CD1c-positive myeloid dendritic cell (primary cell): ENCODE results near the gene LHFPL6.

Experiments used
- DNase-seq: peaks from one replicate; pipeline ENCODE4 v3.0.0-alpha.2; 2016; ENCODE audit errors: extremely low spot score

LHFPL6 gene

DNA sequence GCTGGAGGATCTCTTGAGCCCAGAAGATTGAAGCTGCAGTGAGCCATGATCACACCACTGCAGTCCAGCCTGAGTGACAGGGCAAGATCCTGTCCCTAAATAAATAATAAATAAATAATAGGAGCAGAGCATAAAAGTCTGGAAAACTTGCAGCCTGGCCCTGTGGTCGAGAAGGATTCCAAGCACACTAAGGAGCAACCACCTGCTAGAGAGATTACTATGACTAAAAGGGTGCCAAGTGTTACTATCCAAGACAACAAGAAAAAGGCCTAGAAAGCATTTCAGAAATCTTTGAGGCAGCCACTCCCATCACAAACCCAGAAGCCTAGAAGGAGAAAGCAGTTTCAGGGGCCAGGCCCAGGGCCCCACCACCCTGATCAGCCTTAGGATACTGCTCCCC is 46.1 kb downstream of the LHFPL6 start:
- DNase-seq: no peak

DNA sequence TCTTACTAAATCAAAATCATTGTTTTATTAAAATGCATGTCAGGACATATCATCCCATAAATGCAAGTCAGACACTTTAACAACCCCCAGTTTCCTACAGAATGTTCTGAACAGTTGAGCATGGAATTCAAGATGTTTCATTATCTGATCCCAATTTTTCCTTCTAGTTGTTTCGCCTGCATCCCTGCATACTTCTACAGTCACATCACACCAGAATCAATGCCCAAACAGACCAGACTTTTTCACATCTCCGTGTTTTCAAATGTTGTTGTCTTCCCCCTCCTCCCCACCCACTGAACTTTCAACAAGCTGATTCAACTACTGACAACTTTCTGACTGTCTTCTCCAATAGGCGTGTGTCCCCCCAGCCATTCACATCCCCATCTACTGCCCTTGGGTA is 48.6 kb downstream of the LHFPL6 start:
- no peak for DNase-seq

DNA sequence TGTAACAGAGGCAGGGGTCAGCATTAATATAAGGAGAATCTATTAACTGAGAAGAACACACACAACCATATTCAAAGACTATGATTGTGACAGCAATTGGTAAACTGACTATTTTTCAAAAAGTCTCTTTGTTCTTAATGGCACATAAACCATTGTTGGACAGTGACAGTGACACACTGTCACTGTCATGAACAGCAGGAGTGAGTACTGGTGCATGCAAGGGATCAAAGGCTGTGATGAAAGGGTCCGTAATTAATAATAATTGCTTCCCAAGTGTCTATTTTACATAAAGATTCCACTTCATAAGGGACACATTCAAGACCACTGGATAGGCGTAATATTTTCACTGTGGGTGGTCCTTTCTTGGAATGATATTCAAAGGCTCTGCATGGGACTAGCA is 50.7 kb downstream of the LHFPL6 start:
- no peak for DNase-seq

DNA sequence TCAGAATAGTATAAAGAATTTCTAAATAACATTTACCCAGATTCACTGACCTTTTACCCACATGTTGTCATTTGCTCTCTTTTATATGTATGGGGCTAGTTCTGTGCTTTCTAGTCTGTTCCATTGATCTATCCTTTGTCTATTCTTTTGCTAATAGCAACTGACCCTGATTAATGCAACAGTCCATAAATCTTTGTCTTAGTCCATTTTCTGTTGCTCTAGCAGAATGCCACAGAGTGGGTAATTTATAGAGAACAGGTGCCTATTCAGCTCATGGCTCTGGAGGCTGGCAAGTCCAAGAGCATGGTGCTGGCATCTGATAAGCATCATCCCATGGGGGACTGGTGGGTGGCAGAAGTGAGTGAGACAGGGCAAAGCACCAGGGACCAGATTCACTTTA is 52.1 kb downstream of the LHFPL6 start:
- no peak for DNase-seq

DNA sequence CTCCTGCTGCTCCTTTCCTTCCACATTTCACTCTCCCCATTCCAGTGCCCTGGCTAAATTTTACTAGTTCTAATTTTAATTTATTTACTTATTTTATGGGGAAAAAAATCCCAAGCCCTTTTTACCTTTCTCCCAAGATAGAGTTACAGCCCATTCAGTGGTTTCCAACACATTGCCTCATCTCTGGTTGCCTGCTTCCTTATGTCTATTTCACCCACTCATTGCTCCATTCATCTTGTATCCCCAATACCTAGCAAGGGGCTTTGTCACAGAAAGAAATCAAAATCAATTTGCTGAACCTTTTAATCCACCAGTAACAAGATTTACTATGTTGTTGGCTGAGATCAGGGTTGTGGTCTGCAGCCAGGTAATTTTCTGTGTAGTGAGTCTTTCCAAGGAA is 55.9 kb downstream of the LHFPL6 start:
- no peak for DNase-seq

DNA sequence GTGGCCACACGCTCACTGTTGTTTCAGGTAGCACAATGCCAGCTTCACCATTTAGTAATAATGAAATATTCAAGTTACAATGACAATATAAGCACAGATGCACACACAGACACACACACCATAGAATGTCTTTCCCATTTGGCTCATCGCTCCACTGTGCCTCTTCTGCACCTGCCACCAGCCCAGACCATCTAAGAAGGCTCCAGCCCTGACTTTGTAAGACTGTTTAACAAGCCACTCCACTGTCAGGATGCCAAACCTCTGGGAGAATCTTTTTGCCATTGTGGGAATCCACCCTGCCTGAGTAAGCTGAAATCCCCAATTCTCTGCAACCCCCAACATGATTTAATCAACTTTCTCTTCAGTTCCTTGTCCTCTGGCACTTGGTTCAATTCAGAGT is 60.6 kb downstream of the LHFPL6 start:
- no peak for DNase-seq

DNA sequence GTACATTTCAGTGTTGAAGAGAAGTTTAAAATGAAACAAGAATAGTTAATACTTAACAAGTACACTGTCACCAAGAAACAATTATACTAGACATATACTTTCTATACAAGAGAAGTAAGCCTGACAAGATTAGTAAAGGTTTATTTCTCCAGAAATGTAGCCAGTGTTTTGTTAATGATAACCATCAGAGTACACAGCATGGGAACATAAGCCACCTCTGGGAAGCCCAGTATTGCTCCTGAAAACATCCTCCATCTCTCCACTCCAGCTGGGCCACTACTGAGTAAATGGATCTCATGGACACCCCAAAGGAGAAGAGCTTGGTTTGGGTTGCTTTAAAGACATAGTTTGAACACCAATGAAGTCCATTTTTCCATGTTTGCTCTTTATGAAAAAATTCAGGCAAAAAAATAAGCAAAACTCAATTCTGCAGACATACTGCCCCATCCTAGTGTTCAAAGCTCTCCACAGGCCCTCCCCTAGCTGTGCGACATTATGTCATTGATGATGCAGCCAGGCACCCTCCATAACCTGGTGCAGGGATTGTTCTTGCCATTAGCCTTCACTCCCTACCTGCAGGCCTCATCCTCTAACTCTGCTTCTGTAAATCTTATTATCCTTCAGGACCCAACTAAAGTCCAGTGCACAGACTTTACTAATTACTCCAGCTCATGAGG is 61.9 kb downstream of the LHFPL6 start:
- no peak for DNase-seq

DNA sequence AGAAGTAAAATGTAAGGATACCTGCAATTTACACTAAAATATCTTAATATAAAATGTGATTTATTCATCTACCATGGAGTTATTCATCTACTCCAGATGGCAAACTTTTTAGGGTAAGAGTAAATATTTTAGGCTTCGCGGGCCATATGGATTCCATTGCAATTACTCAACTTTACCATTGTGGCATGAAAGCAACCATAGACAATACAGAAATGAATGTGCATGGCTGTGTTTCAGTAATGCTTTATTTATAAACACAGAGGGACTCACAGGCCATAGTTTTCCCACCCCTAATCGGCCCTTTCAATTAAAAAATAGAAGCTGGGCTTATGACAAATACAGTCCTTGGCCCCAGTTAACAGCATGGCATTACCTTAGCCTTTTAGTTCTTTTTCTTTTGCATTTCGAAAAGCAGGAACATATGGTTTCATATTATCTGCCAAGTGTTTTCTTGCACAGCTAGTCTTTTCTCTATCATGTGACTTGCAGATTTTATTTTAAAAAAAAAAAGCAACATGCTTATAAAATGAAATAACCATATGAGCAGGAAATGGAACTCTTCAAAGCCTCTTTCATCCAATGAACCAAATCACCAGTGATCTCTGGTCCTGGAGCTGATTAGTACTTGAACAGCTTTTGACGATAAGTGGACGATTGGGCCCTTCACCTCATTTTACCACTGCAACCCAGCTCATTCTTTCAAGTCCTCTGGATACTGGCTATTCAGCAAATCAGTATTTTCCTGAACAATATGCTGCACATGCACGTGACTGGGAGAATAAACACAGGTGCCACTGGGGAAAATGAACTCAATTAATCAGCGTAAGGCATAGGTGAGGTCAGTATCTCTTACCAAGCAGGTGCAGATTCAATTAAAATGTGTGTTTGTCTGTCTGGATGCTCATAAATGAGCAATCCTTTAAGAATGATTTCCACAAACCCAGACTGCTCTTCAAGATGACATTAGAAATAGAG is 63.9 kb downstream of the LHFPL6 start:
- no peak for DNase-seq

DNA sequence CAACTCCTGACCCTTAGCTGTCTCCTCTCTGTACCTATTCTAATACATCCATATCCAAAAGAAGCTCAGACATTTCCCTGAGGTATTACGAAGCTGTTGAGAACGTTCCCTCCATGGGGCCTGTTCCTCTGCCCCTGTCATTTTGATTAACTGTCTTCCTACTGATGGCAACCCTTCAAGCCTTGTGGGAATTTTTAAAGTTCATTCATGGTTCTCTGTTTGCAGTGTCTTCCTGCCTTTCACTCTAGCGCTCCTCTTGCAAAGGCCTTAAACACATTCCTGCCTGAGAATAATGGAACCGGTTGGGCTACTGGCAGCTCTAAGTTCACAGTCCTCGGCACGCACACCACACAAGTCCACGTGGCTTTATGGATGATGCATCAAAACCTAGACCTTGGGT is 66.1 kb downstream of the LHFPL6 start:
- no peak for DNase-seq

DNA sequence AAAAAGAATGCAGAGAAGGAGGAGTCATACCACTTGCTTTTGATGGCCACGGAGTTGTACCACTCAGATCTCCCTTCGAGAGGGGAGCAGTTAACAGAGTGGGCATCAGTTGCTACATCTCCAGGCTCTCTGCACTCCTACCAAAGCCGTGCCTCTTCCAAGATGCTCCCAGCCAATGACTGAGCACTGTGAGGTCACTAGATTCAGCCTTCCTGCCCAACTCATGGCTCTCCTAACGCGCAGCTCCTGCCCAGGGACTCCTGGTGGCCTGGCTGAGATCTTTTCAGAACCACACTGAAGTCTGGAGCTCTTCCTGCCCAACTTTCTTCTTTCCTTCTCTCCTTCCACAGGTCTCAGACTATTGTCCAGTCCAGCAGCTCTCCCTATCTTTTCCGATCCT is 66.7 kb downstream of the LHFPL6 start:
- DNase-seq: no peak

DNA sequence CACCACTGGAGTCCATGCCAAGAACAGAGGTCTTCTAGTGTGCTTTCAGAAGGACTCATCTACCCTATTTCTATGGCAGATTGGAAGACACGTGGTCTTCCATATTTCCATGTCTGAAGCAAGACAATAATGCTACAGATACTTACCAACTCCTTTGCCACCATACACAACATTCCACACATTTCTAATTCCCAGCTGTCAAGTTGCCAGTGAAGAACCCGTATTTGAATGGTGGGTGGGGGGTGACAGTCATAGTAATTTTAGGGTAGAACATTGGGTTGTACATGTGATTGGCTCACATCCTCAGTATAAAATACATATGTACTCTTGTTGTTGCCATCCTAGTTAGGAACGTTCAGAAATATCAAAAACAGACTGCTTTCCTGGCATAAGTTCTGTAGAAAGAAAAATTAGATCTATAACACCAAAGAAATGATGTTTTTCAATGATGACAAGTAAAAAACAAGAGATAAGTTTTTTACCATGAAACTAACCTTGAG is 69.3 kb downstream of the LHFPL6 start:
- no peak for DNase-seq

DNA sequence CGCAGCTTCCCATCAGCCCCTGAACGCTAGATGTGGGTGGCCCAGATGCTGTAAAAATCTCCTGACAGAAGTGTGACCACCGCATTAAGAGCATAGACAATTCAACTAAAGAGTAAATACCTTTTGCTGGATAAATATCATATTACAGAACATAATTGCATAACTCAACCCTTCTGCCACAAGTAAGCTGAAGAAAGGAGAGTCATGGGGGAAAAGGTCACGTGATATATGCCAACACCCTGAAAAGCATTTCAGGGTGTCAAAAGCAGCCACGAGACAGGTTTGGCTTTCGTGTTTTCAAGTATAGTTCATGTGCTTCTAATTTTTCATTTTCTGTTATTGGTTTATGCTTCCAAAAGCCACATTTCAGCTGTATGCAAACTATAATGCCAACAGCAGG is 71.3 kb downstream of the LHFPL6 start:
- DNase-seq: no peak

DNA sequence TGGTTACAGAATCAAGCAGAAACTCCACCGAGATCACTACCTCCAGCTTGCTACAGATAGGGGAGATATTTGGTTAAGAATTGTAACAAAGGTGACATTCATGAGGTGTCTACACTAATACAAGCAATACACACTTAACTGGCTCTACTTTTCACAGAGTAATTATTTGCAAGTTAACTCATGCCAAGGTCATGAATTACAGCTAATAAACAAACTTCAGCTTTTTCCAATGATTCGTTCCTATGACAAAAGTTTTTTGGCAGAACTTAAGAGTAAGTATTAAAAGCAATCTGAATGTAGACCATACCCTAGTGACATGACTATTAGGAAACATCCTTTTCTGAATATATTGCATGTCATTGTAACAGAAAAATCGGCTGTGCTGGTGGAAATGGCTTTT is 72.1 kb downstream of the LHFPL6 start:
- no peak for DNase-seq

DNA sequence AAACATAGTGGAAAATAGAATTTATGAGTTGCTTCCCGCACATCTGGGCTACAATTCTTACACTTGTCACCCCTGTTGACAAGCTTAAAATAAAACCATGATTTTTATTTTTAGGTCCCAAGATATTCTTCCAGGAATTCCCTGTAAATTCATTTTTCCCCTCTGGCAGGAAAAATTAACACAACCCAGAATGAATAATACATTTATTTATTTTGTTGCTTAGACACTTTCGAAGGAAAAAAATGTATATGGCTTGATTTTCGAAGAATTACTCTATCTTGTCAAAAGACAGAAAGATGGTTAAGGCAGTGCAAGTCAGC is 74.4 kb downstream of the LHFPL6 start:
- DNase-seq: no peak

DNA sequence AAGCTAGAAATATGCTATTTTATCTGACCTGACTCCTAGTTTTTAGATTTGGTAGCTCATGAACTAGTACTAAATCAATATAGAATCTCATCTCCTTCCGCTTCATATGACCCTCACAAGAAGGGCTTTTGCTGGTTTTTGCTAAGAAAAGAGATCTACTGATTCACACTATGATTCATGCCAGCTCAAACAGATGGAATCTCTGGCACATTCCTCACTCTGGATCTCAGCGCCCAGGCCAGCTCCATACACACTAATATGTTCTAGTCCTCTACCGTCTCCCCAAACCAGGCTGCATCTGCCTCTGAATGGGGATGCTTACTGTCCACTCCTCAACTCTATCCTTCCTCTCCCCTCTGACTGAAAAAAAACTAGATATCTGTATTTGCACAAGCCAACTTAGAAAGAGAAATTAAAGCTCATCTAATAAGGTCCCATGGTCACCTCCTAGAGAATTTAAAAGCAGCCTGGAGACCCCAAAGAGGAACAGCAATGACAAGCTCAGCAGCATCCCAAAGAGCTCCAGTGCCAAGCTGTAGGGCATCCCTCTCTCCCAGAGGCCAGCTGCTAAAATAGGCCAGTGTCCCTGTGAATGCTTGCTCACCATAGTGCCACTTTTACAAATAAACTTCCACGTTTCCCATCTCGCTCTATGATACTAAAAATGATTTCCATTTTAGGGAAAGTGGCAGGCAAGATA is 74.9 kb downstream of the LHFPL6 start:
- DNase-seq: no peak

DNA sequence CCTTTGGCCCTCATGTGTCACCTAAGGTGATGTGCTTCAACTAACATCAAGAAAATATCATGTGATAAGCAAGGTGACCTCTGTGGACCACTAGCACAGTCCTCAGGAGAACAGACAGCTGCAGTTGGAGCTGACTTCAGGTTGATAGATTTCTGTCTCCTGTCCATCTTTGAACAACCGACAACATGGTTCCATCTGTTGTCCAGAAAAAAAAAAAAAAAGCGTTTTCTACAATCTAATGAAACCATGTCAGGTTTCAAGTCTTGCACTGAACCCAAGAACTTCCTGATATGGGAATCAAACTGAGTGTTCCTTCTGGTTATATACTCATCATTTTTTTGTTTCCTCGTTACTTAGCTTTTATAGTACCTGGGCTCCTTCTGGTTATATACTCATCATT is 75.7 kb downstream of the LHFPL6 start:
- DNase-seq: no peak

DNA sequence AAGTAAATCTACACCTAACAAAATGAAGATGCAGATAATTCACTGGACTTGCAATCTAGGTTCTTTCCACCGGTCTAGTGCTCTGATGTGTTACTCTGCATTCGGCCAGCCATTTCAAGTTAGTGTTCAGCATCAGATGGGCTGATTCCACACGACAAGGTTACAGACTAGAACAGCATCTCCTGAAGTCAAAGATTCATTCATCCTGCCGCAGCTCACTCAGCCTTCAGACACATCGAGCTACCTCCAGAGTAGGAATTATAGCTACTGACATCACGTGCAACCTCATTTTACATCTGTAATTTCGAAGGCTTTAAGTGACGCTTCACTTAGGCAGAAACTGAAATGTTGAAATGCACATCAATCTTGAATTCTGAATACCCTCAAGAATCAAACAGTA is 76.5 kb downstream of the LHFPL6 start:
- DNase-seq: no peak

DNA sequence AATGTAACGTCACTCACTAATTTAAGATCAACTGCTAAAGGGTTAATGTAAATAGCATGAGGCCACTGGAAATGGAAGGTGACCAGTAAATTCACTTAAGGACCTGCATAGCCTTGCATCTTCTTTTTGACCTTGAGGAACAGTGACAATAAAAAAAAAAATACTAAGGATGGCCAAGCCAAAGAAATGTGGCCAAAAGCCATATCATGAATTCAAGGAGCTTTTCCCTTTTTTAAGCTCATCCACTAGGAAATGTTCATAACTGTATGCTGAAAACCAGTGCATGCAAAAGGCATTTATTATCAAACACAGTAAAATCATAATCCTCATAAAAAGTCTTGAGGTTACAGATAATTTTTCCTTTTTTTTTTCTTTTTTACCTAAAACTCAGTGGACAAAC is 77.5 kb downstream of the LHFPL6 start:
- no peak for DNase-seq

DNA sequence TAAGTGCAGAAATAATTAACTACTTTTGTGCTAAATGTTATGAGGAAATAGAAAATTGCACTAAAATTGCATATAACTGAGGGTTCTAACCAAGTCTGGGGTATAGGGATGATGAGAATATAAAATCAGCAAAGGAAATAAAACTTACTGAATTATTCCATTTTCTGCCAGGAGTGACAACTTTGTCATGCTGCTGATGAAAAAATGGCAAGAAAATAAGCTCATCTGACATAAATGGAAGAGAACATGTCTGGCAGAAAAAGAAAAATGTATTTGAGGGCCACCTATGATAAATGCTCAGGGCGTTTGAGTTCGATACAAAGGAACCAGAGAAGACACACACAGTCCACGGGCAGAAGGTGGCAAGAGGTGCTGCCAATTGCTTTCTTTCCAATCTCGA is 78.2 kb downstream of the LHFPL6 start:
- no peak for DNase-seq

DNA sequence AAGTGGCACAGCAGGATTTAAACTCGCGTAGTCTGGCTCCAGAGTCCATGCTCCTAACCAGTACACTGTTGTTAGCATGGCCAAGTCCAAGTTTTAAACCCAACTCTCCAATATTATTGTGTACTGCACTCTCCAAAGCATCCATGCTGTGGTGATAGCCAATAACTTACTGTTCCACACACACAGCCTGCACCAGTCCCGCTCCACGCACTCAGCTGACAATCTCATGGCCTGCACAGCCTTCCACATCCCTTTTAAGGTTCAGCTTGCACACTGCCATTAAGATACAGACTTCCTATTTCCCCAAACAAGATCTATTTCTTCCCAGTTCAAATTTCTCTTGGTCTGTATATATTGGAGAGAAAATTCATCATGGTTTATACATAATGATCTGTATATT is 80.7 kb downstream of the LHFPL6 start:
- DNase-seq: no peak

DNA sequence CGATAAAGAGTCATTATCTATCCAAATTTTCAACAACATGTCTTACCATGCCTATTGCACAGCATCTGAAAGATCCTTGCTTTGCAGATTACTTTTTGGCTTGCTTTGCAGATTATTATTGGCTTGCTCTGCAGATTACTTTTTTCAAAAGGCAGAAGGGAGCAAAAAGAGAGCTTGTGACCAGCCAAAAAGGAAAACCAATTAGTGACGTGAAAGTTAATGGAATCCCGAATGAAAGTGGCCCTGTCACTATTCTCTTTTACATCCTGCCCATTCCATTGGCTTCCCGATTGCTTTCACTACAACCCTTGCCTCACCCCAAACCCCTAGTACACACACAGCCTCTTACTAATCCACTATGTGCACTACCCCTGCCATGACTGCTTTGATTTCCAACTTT is 81.3 kb downstream of the LHFPL6 start:
- no peak for DNase-seq

DNA sequence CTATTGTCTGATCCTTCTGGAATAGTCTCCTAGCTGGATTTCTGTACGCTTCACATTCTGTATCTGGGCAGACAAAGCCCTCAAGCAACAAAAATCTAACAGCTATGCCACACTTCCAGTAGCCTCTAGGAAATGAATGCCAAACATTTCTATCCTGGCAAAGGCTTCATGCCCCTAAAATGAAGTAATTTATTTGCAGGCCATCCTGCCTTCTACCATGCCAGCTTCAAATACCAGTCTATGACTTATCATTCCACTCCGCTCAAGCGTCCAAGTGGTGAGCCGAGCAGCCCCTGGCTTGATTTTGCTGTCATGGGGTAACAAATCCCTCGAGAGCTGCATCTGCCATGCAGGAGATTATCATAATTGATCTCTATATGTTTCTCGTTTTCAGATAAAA is 86.9 kb downstream of the LHFPL6 start:
- DNase-seq: no peak

DNA sequence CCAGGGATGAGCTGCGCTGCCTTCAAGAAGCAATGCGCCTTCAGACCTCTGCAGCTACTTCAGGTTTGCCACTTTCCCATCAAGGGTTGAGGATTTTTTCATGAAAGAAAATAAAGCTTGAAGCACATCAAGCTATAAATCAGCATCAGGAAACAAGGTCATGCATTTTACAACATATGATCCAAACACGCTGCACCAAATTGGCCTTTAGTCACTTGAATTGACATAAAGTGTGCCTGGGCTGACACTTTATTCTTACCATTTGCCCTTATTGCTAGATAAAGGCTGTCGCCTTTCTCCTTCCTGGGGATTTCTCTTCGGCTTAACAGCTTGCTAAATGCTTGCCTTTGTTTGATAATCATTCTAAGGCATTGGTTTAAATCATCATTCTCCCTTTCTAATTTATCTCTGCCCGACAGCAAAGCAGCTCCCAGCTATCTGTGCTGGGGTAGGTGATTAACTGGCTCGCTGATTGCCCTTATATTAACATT is 87.7 kb downstream of the LHFPL6 start:
- DNase-seq: no peak
